IPS DF 4.7 (cell line): ENCODE data around the gene EAF2.
"Not testable (repeated sequence)": the region's sequence is repeated elsewhere in the genome, so short reads cannot be mapped to it uniquely, and the experiment has no call there.

Experiments
- DNase-seq: peaks from one replicate; pipeline ENCODE4 v3.0.0-alpha.2; 2013; ENCODE audit warnings: low spot score; ENCODE audit errors: extremely low read depth

Gene EAF2

DNA sequence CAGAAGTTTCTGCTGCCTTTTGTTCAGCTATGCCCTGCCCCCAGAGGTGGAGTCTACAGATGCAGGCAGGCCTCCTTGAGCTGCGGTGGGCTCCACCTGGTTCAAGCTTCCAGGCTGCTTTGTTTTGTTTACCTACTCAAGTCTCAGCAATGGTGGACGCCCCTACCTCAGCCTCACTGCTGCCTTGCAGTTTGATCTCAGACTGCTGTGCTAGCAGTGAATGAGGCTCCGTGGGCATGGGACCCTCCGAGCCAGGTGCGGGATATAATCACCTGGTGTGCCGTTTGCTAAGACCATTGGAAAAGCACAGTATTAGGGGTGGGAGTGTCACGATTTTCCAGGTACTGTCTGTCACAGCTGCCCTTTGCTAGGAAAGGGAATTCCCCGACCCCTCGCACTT is 28.2 kb downstream of the EAF2 start:
- DNase-seq, result not testable (repeated sequence)

DNA sequence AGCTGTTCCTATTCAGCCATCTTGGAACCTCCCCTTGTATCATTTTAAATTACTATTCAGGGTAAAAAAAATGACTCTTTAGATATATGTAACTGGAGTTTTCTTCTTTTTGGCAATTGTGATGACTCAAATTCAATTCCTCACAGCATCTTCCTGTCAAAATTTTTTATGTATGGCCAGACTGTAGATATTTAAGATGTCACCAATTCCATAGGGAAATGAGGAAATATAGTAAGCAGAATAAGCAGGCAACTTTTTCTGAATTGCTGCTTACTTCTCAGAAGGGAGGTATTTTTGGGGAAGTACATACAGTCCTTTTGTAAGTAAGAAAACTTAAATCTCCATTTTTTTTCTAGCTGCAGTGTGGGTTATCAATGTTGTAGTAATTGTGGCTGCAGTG is 28.8 kb downstream of the EAF2 start:
- no peak for DNase-seq

GRCh38 chr3:121869736-121870135 is 34.7 kb downstream of the EAF2 start:
- DNase-seq, result no peak

GRCh38 chr3:121870717-121871116 is 35.7 kb downstream of the EAF2 start:
- DNase-seq, result no peak

- DNase-seq, result no peak
These were observed 36.4 kb downstream of the EAF2 start for GRCh38 chr3:121871430-121871829.

GRCh38 chr3:121878411-121878810 is 43.4 kb downstream of the EAF2 start:
- DNase-seq, result no peak

GRCh38 chr3:121883507-121883906 is 48.5 kb downstream of the EAF2 start:
- DNase-seq, result no peak

DNA sequence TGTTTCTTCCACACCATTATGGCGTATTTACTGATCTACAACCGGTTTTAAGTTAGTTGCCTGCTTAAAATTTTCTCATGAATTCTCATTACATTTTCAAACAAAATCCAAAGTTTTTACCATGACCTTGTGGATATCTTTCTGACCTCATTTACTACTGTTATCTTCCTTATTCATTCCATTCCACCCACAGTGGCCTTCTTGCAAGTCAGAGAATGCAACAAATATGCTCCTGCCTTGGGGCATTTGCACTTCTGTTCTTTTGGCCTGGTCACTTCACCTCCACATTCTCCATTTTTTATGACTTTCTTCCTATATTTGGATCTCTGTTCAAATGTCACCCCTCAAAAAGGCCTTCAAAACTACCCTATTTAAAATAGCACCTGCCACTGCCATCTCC is 50.4 kb downstream of the EAF2 start:
- no peak for DNase-seq

GRCh38 chr3:121894301-121894990 is 59.4 kb downstream of the EAF2 start, which contains the start of gene SLC15A2:
TSS of gene SLC15A2 (plus strand) at chr3:121894401. CDS start at chr3:121894477, 76 bp downstream.
- no peak for DNase-seq

- no peak for DNase-seq
These were observed 60.1 kb downstream of the EAF2 start for GRCh38 chr3:121895121-121895520.

- DNase-seq, result no peak
These were observed 60.7 kb downstream of the EAF2 start for GRCh38 chr3:121895736-121896135.

DNA sequence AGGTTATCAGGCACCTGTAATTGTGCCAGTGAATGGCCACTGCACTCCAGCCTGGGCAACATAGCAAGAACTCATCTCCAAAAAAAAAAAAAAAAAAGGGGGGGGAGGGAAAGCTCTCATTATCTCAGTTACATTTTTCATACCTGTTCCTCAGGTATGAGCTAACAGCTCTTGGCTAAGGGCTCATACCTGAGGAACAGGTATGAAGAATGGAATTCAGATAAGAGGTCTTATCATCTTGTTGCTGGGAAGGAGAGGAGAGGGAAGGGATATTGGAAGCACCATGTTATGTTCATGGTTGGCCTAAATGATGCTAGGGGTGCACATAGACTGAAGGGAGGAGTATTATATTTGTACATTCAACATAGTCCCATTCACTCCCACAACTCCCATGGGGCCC is 61.8 kb downstream of the EAF2 start:
- no peak for DNase-seq

DNA sequence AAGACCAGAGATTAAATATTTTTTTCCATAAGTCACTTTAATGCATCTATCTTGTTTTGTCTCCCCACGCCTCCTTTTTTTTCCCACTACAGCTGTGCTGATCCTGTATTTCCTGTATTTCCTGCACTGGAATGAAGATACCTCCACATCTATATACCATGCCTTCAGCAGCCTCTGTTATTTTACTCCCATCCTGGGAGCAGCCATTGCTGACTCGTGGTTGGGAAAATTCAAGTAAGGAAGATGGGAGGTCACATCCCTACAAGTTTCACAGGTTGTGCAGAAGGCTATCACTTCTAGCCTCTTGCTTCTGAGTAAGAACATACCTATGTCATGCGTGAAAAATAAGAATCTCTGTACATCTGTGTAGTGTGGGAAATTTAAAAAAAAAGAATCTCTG is 62.3 kb downstream of the EAF2 start:
- no peak for DNase-seq

DNA sequence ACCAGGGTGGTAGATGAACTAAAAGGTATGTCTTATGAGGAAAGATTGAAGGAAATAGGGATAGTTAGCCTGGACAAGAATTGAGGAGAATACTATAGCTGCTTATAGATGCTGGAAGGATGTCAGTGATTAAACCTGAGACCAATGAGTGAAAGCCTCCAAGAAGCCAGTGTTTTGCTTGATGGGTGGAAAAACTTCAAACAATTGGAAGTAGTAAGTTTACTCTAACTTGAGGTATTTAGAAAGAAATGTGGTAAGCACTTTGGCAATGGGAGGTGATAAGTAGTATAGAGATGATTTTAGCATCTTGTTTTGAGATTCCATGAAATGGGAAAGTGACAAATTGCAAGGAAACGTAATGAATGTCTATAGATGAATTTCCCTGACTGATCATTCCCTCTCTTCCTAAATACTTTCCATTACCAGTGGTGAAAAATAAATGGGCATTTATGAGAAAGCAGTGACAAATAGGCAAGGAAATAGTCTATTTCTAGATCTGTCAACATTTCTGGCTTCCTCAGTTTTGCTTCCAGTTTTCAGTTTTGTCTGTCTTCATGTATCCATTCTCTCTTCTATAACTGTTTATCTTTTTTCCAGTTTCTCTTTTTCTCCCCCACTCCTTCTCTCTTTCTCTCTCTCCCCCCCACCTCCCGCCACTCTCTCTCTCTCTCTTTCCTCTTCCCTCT is 78.4 kb downstream of the EAF2 start:
- DNase-seq, result no peak

GRCh38 chr3:121914081-121914998 is 79.3 kb downstream of the EAF2 start:
- DNase-seq, result no peak

DNA sequence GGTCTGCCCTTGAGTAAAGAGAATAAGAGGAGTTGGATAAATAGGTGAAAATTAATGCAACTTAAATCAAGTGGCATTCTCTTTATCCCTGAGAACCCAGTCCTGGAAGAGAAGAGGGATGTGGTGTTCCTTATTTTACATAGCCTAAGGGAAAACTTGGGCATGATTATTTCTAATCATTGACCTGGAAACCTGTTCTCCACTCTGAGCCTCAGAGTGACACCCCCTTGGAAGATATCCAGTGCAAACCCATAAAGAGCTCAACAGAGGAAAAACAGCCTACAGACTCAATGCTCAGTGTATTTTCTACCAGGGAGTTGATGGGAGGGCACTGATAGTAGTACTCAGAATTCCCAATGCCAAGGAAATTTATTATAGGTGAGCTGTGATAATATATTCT is 81.2 kb downstream of the EAF2 start:
- no peak for DNase-seq

GRCh38 chr3:121918779-121919483 is 83.9 kb downstream of the EAF2 start:
- no peak for DNase-seq

- DNase-seq, result no peak
These were observed 89.7 kb downstream of the EAF2 start for GRCh38 chr3:121924734-121925133.

- DNase-seq, result no peak
These were observed 91.4 kb downstream of the EAF2 start for GRCh38 chr3:121926380-121926779.
